SH-SY5Y (cell line): Measurements from ENCODE around the gene AXIN2.

Source experiments
- GATA2 ChIP-seq: IDR thresholded peaks from 2 replicates; pipeline ENCODE4 v1.6.1; 2011; ENCODE audit warnings: mild to moderate bottlenecking, low read depth, low read length
- GATA3 ChIP-seq: IDR thresholded peaks from 2 replicates; pipeline ENCODE4 v1.6.1; 2011; ENCODE audit warnings: low read depth, mild to moderate bottlenecking, low read length, moderate library complexity

GRCh38 chr17:65542067-65542466, 19.4 kb downstream of the AXIN2 start:
- no peak for TF ChIP-seq GATA3
- no peak for TF ChIP-seq GATA2
